SH-SY5Y (cell line): ENCODE results near the gene AMDHD2.

Experiments used
- GATA2 ChIP-seq: IDR thresholded peaks from 2 replicates; pipeline ENCODE4 v1.6.1; 2011; ENCODE audit warnings: mild to moderate bottlenecking, low read depth, low read length
- GATA3 ChIP-seq: IDR thresholded peaks from 2 replicates; pipeline ENCODE4 v1.6.1; 2011; ENCODE audit warnings: low read depth, mild to moderate bottlenecking, low read length, moderate library complexity

- TF ChIP-seq GATA2, result no peak
- no peak for TF ChIP-seq GATA3
Observed at GRCh38 chr16:2528161-2529060, 8.2 kb downstream of the AMDHD2 start.
